Fibroblast of pulmonary artery (primary cell): ENCODE data around the gene CMTM7.

Experiments
- DNase-seq: peaks from one replicate; pipeline ENCODE4 v3.0.0-alpha.2; 2010; ENCODE audit warnings: low read depth
- H3K4me3 ChIP-seq: replicated peaks from 2 replicates; pipeline ENCODE4 v1.5.1; 2011; ENCODE audit warnings: low read depth, mild to moderate bottlenecking, control low read depth, low read length, moderate library complexity
- TF ChIP-seq, protein P1 (sequence below): IDR thresholded peaks from 2 replicates; pipeline ENCODE4 v1.5.1; 2011; ENCODE audit warnings: mild to moderate bottlenecking, control low read depth, low read length, inconsistent platforms; ENCODE audit errors: missing control alignments

CMTM7 gene

DNA sequence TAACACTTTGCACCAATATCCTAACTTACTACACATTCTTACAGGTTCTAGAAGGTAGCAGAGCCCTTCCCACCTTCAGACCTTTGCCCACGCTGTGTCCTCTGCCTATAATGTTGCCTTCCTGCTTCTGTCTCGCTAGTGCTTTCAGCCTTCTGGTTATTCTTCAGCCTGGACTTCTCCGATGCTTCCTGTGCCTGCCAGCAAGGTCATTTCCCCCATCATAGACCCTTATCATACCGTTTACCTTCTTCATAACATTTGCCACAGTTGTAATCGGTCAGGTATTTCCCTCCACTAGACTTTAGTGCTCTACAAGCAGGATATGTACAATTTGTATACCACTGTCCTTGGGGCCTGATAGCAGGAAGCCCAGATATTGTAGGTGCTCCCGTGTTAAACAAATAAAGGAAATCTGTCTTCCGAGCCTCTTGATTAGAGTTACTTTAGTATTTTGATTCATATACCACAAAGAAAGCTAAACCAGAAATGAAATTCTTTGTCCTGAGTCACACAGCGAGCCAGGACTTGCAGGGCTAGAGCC is 35.8 kb upstream of the CMTM7 start:
- TF ChIP-seq, protein P1, sequence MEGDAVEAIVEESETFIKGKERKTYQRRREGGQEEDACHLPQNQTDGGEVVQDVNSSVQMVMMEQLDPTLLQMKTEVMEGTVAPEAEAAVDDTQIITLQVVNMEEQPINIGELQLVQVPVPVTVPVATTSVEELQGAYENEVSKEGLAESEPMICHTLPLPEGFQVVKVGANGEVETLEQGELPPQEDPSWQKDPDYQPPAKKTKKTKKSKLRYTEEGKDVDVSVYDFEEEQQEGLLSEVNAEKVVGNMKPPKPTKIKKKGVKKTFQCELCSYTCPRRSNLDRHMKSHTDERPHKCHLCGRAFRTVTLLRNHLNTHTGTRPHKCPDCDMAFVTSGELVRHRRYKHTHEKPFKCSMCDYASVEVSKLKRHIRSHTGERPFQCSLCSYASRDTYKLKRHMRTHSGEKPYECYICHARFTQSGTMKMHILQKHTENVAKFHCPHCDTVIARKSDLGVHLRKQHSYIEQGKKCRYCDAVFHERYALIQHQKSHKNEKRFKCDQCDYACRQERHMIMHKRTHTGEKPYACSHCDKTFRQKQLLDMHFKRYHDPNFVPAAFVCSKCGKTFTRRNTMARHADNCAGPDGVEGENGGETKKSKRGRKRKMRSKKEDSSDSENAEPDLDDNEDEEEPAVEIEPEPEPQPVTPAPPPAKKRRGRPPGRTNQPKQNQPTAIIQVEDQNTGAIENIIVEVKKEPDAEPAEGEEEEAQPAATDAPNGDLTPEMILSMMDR, result no peak

DNA sequence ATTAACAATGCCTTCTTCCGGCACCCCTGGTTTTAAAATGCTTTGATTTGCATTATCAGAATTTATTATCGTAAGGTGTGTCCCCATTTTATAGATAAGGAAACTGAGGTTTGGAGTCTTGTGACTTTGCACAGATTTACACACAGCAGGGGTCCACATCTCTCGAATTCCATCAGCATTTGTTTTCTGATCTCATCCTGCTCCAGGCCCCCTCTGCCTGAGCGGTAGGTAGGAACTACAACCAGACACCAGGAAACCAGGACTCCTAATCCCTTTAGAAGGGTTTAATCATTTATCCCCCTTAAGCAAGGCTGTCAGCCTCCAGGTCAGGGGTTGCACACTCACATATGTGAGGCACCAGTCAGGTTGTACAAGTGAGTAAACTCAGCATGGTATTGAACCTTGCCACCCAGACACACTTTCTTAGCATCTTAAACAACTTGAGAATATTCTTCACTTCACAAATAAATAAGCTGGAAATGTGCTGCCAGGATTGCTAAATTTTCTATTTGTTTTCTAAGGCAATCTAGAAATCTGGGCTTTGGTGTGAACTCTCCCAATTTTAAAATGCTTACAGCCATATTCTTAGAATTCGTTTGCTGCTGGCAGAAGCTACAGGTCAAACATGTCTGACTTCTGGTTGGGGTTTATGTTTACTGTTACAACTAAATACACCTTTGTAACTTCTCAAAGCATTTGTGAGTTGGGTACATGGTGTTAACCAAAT is 31.7 kb upstream of the CMTM7 start:
- H3K4me3 ChIP-seq, result no peak overlapping the region
- TF ChIP-seq, protein P1, result no peak
- no peak for DNase-seq

More for the DNA sequence above, 35.8 kb upstream of the CMTM7 start:
- no peak for DNase-seq
- no peak overlapping the region for H3K4me3 ChIP-seq

DNA sequence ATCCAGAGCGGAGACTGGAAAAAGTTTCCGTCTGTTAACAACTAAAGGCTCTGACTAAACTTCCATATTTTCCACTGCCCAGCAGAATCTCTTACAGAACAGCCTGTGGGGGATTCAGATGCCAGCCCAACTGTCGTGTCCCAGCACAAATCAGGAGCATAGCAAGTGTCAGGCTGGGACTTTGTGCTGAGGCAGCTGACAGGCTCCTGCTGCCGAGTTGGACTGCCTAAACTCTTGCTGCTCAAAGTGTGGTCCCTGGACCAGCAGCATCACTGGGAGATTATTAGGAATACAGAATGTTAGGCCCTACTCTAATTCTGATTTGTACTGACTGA is 31.2 kb upstream of the CMTM7 start:
- no peak overlapping the region for H3K4me3 ChIP-seq
- TF ChIP-seq, protein P1, result no peak
- DNase-seq, result no peak

DNA sequence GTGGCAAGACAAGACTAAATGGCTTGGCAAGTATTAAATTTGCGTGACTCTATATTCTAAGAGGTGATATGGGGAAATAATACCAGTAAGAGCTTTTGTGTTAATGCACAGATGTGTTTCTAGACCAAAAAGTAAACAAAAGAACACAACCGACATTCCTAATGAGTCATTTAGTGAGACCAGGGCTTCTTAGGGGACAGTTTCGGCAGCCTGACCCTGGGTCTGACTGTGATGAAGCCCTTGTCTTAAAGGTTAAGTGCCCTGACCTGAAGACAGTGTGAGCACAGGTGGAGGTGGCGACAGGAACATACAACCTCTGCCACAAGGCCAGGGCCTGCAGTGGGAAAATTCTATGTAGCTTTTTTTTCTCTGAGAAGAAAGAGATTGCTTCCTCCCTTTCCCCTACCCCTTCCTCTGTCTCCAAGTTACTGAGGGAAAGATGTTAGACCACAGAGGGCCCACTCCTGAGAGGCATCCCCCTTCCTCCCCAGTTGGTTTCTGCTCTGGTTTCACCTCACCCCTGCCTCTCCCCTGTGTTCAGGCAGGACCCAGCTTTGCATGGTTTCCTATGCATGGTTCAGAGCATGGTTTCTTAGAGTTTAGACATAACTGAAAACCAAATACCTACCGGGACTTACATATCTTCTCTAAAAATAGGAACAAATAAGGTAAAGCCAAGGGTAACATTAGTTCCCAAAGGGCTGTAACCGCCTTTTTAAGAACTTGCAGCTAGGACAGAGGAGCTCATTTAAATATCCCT is 24.8 kb upstream of the CMTM7 start:
- no peak overlapping the region for H3K4me3 ChIP-seq
- DNase-seq, result peak; percentile 19
- TF ChIP-seq, protein P1, result no peak

DNA sequence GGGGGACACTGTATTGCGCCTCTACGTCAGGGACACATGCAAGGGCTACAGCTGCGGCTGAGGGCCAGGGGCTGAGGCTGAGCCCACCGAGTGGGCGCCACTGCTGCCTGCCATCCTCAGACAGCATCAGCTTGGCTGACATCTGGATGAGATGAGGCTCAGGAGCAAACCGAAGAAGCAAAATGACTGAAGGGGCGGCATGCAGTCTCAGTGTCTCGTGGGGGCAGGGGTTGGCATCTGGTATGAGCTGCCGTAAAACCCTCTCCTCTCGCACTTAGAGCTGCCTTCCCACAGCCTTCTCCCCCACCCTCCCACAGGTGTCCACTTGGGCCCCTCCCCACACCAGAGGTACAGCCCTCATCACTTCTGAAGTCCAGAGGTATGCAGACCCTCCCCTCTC is 24.2 kb upstream of the CMTM7 start:
- H3K4me3 ChIP-seq, result no peak overlapping the region
- TF ChIP-seq, protein P1, result no peak
- no peak for DNase-seq

DNA sequence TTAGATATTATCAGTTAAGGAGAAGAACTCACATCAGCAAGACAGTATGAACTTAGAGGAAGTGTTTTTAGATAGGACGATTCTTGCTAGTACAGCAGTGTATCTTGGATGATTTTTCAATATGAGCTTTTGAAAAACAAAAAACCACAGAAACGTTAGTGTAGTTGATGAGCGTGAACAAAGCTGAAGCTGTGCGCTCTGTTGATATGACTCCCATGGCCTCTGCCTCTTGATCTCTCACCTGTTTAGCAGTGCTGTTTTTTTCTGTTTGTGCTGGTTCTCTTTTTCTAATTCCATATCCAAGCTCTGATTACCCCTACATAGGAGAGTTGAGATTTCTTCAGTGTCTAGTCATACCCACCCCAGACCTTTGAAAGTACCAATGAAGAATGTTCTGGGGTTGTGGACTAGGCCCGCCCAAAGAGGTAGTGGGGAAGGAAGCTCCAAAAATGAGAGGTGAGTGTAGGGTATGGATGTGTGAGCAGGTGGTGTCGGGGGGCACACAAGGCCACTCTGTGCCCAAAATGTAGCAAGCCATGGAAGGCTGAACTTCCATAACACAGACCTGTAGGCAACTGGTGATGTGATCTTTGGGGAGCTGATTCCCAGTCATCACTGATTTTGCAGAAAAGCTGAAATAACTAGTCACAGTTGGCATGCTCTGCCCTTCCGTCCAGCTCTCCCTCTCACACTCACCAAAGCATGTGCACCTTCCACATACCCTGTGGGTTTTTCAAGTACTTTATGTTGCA is 20.0 kb upstream of the CMTM7 start:
- no peak for DNase-seq

More for the DNA sequence above, 20.0 kb upstream of the CMTM7 start:
- TF ChIP-seq, protein P1, result no peak
- H3K4me3 ChIP-seq, result no peak overlapping the region
